NB4 (cell line): ENCODE data around the gene BLOC1S1.

ENCODE experiments used
- DNase-seq: peaks from one replicate; pipeline ENCODE4 v3.0.0; 2010; ENCODE audit warnings: low read depth
- H3K4me3 ChIP-seq: one replicate; pipeline ENCODE4 v1.5.1; 2011; ENCODE audit warnings: mild to moderate bottlenecking, low read depth, low read length, moderate library complexity
- CTCF ChIP-seq: IDR thresholded peaks from one replicate; pipeline ENCODE4 v1.5.1; 2012; ENCODE audit warnings: low read depth, low read length
- MAX ChIP-seq: IDR thresholded peaks from 2 replicates; pipeline ENCODE4 v1.6.1; 2011; ENCODE audit warnings: low read depth, low read length
- MYC ChIP-seq: IDR thresholded peaks from 2 replicates; pipeline ENCODE4 v1.6.1; 2011; ENCODE audit warnings: low read depth, low read length
- POLR2A ChIP-seq: IDR thresholded peaks from 2 replicates; pipeline ENCODE4 v1.6.1; 2011; ENCODE audit warnings: mild to moderate bottlenecking; ENCODE audit not compliant: insufficient read length; ENCODE audit errors: extremely low read depth

The BLOC1S1 gene

DNA sequence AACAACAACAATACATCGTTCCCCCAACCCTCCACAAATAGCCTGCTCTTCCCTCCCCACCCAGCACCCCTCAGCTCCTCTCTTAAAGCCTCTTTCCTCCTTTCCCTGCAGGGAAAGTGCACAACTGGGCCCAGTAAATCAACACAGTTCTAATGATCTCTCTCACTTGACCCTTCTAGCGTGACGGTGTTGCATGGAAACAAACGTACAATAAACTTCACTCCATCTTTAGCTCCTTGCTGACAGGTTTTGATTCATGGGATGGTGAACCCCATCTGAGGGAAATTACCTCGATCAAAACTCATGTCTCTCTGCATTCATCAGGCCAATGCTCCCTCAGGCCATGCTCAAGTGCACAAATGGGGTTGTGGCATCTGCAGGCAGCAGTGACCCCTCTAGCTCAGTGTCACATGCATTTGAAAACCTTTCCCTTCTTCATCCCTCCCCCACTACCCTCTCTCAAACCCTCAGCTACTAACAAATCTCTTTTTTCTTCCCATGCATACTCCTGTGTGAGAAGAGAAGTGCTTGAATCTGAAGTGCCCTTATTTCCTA, 50.0 kb downstream of the BLOC1S1 start:
- DNase-seq, result no peak
- no peak overlapping the region for H3K4me3 ChIP-seq
- no peak for TF ChIP-seq MAX

DNA sequence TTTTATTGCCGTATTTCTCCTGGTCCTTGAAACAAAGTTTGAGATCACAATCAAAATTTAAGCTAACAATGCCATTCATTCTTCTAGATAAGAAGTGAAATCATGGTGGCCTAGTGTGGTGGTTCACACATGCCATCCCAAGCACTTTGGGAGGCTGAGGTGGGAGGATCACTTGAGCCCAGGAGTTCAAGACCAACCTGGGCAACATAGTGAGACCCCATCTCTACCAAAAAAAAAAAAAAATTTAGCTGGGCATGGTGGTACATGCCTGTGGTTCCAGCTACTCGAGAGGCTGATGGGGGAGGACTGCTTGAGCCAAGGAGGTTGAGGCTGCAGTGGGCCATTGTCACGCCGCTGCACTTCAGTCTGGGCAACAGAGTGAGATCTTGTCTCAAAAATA, 51.3 kb downstream of the BLOC1S1 start:
- TF ChIP-seq POLR2A (no peak), MYC (no peak), CTCF (no peak), MAX (no peak)
- no peak for DNase-seq
- no peak overlapping the region for H3K4me3 ChIP-seq
